HG03460 (cell line): Measurements from ENCODE around the gene STOM.

Experiments
- ATAC-seq: cut with Tn5 transposase; IDR thresholded peaks from one replicate; pipeline ENCODE4 v1.9.1; 2021; ENCODE audit not compliant: unreplicated experiment

The STOM gene

GRCh38 chr9:121322037-121322736 is 47.9 kb downstream of the STOM start:
- ATAC-seq, result no peak

- ATAC-seq, result no peak
Observed at GRCh38 chr9:121321016-121321503, 49.0 kb downstream of the STOM start.

- ATAC-seq, result no peak
Observed at GRCh38 chr9:121319383-121319780, 50.7 kb downstream of the STOM start.

GRCh38 chr9:121318631-121319382 is 51.2 kb downstream of the STOM start:
- ATAC-seq, result no peak

- no peak for ATAC-seq
Observed at GRCh38 chr9:121317737-121318630, 52.1 kb downstream of the STOM start.

- ATAC-seq, result no peak
Observed at GRCh38 chr9:121316852-121317373, 53.1 kb downstream of the STOM start.

GRCh38 chr9:121316378-121316777 is 53.7 kb downstream of the STOM start:
- no peak for ATAC-seq

- no peak for ATAC-seq
Observed at GRCh38 chr9:121313458-121314152, 56.4 kb downstream of the STOM start.

- ATAC-seq, result no peak
Observed at GRCh38 chr9:121312169-121312568, 57.9 kb downstream of the STOM start.

- no peak for ATAC-seq
Observed at GRCh38 chr9:121310571-121310970, 59.5 kb downstream of the STOM start.

GRCh38 chr9:121309833-121310425 is 60.1 kb downstream of the STOM start:
- no peak for ATAC-seq

GRCh38 chr9:121309171-121309570 is 60.9 kb downstream of the STOM start:
- no peak for ATAC-seq

- ATAC-seq, result no peak
Observed at GRCh38 chr9:121308765-121309164, 61.3 kb downstream of the STOM start.

- ATAC-seq, result no peak
Observed at GRCh38 chr9:121307976-121308375, 62.1 kb downstream of the STOM start.

GRCh38 chr9:121305269-121305994 is 64.6 kb downstream of the STOM start:
- ATAC-seq, result no peak

- no peak for ATAC-seq
Observed at GRCh38 chr9:121304707-121305106, 65.3 kb downstream of the STOM start.

- ATAC-seq, result no peak
Observed at GRCh38 chr9:121303456-121304451, 66.3 kb downstream of the STOM start.

GRCh38 chr9:121302786-121303185 is 67.3 kb downstream of the STOM start:
- ATAC-seq, result no peak
